ENCODE results near the gene NXPH3. TPM values are rescaled to one million over a fixed set of nuclear protein-coding genes. Genes with fewer than 3 reads are reported as not detected.

NXPH3 gene
- not detected for total RNA-seq

DNA sequence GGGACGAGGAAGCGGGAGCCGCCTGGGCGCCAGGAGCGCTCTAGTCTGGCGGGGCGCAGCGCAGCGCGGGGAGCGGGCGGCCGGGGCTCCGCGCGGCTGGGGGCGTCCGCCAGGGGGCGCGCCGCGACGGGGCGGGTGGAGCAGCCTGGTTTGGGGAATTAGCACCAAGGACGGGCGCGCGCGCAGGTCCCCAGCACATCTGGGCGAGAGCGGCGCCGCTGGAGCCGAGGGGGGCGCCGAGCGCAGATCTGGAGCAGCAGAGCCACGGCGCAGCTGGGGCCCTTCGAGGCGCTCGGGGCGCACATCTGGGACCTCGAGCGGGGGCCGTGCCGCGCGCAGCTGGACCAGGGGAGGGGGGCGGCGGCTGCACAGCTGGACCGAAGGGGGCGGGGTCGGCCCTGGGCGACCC lies at the start of gene NXPH3:
Gene NXPH3, plus strand, starts transcription at position 193 of the 409 bp plus-strand sequence. CDS start 349 bp downstream, outside the sequence.
- no peaks in the 10 kb centered on the region for H3K36me3 Mint-ChIP-seq (ENCODE audit: low read depth)
- ChIA-PET CTCF (interaction anchor here (0.9 to 3.5 kb wide), 9 partner anchors 14 to 421 kb away, joined by 3 to 21 read pairs (median 3); partner anchors contain the start of gene SPOP), POLR2A (interaction anchor here (0.9 to 1.6 kb wide), 2 partner anchors 101 to 112 kb away, joined by 3 read pairs; no protein-coding TSS in a partner anchor)
- no peaks in the 10 kb centered on the region for H3K9me3 Mint-ChIP-seq
- H3K4me3 Mint-ChIP-seq: peak within 1 kb of the TSS; percentile 52
- peaks cover 20% of the 10 kb centered on the region for H3K4me1 Mint-ChIP-seq
- H3K27me3 Mint-ChIP-seq: peaks cover 62% of the 10 kb centered on the region
- no peak within 1 kb of the TSS for H3K27ac Mint-ChIP-seq
- DNase-seq: peak; percentile 74

DNA sequence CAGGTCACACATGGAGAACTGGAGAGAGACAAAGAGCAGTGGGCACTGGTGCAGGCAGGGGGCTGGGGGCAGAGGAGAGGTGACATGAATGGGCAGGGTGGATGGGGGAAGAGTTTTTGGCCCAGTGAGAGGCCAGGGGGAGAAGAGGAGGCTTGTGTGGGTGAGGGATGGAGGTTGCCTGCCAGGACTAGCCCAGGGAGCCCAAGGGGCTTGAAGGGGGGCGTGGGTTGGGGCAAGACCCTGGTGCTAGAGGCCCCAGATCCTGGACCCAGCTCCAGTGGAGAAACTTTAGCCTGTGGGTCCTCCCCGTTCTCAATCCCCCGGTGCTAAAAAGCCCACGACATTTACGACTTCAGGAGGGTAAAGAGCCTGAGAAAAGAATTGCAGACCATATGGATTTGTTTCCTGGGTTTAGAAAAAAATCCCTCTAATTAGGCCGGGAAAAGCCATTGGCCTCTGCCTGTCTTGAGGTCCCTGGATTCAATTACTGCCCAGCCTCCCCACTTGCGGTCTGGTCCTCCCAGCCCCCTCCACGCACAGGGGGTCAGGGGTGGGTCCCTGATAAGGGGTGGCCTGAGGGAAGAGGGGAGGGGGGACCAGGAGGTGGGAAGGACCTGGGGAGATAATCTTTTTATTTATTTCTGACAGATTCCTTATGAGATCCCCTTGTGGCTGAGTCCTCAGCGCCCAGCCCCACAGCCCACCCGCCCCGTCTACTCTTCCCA lies 47.6 kb upstream of the NXPH3 start:
- no peaks in the 10 kb centered on the region for H3K36me3 Mint-ChIP-seq (ENCODE audit: low read depth)
- ChIA-PET POLR2A (no interaction called here), CTCF (no interaction called here)
- H3K9me3 Mint-ChIP-seq: no peaks in the 10 kb centered on the region
- H3K4me3 Mint-ChIP-seq: no peak overlapping the region
- peaks cover 30% of the 10 kb centered on the region for H3K27me3 Mint-ChIP-seq
- H3K4me1 Mint-ChIP-seq: peaks cover 6% of the 10 kb centered on the region
- no peak overlapping the region for H3K27ac Mint-ChIP-seq
- DNase-seq: no peak

DNA sequence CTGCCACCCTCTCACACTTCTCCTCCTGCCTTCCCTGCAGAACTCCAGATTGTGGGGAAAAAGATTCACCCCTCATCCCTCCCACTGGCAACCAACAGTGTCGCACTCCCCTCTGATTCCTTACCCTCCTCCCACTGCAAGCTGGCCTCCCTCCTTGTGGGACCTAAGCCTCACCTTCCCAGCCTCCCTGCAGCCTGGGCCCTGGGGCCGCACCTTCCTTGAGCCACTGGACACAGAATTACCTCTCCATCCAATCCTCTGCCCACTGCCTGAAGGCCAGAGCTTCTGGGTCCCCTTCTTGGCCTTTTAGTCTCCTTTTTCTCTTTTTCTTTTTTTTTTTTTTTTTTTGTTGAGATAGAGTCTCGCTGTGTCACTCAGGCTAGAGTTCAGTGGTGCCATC lies 46.7 kb upstream of the NXPH3 start:
- ChIA-PET CTCF (interaction anchor here (0.7 to 1.1 kb wide), 2 partner anchors 29 to 179 kb away, joined by 3 read pairs; partner anchors contain the start of gene SLC35B1), POLR2A (no interaction called here)
- no peaks in the 10 kb centered on the region for H3K9me3 Mint-ChIP-seq
- H3K4me1 Mint-ChIP-seq: no peaks in the 10 kb centered on the region
- H3K4me3 Mint-ChIP-seq: no peak overlapping the region
- DNase-seq: no peak
- no peaks in the 10 kb centered on the region for H3K36me3 Mint-ChIP-seq (ENCODE audit: low read depth)
- no peak overlapping the region for H3K27ac Mint-ChIP-seq
- peaks cover 37% of the 10 kb centered on the region for H3K27me3 Mint-ChIP-seq

DNA sequence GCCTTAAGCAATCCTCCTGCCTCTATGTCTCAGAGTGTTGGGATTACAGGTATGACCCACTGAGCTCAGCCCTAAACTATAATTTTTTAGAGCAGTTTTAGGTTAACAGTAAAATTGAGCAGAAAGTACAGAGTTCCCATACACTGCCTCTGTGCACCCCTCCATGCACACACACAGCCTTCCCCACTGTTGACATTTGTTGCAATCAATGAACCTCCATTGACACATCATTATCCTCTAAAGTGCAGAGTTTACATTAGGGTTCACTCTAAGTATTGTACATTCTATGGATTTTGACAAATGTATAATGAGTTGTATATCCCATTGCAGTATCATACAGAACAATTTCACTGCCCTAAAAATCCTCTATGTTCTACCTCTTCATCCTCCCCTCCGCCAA lies 45.6 kb upstream of the NXPH3 start:
- H3K27me3 Mint-ChIP-seq: peaks cover 39% of the 10 kb centered on the region
- ChIA-PET CTCF (interaction anchor here (1.1 kb wide), 1 partner anchor 28 kb away, joined by 3 read pairs; no protein-coding TSS in a partner anchor), POLR2A (no interaction called here)
- H3K4me3 Mint-ChIP-seq: no peak overlapping the region
- H3K4me1 Mint-ChIP-seq: no peaks in the 10 kb centered on the region
- H3K9me3 Mint-ChIP-seq: no peaks in the 10 kb centered on the region
- no peak overlapping the region for H3K27ac Mint-ChIP-seq
- DNase-seq: no peak
- H3K36me3 Mint-ChIP-seq (ENCODE audit: low read depth): no peaks in the 10 kb centered on the region

DNA sequence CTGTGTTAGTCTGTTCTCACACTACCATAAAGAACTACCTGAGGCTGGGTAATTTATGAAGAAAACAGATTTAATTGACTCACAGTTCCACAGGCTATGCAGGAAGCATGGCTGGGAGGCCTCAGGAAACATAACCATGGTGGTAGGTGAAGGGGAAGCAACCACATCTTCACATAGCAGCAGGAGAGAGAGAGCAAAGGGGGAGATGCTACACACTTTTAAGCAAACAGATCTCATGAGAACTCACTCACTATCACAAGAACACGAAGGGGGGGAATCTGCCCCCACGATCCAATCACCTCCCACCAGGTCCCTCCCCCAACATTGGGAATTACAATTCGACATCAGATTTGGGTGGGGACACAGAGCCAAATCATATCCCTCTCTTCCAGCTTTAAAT lies 31.8 kb upstream of the NXPH3 start:
- no peaks in the 10 kb centered on the region for H3K4me1 Mint-ChIP-seq
- CTCF ChIA-PET: no interaction called here
- no peak overlapping the region for H3K27ac Mint-ChIP-seq
- H3K36me3 Mint-ChIP-seq (ENCODE audit: low read depth): peaks cover 7% of the 10 kb centered on the region
- peaks cover 14% of the 10 kb centered on the region for H3K9me3 Mint-ChIP-seq
- no peak for DNase-seq
- H3K4me3 Mint-ChIP-seq: no peak overlapping the region
- POLR2A ChIA-PET: no interaction called here
- peaks cover 8% of the 10 kb centered on the region for H3K27me3 Mint-ChIP-seq

DNA sequence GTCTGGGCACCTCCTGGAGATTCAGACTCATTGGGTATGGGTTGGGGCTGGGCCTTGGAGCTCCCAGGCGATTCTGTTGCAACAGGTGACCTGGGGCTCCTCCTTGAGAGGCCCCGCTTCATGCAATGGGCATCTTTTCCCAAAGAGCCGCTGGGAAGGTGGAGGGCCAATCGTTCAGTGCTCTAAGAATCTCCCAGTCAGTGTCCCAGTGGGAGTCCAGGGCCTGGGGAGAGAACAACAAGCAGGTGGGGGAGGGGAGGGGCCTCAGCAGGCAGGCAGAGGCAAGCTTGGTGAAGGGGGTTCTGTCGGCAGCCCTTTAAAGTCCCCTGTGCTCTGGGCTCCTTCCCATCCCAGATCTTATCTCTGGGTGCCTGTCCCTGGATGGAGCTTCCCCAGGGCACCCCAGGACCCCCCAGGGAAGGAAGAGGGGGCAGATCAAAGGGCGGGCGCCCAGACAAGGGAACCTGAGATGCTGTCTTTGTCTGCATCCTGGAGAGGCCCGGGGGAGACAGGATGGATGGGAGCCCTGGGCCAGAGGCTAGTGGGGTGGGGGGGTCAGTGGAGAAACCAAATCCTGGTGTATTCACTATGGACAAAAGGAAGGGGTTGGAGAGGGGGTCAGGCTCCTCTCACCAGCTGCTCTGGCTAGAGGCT lies 30.5 kb upstream of the NXPH3 start:
- CTCF ChIA-PET: interaction anchor here (0.9 kb wide), 1 partner anchor 12 kb away, joined by 4 read pairs; no protein-coding TSS in a partner anchor

DNA sequence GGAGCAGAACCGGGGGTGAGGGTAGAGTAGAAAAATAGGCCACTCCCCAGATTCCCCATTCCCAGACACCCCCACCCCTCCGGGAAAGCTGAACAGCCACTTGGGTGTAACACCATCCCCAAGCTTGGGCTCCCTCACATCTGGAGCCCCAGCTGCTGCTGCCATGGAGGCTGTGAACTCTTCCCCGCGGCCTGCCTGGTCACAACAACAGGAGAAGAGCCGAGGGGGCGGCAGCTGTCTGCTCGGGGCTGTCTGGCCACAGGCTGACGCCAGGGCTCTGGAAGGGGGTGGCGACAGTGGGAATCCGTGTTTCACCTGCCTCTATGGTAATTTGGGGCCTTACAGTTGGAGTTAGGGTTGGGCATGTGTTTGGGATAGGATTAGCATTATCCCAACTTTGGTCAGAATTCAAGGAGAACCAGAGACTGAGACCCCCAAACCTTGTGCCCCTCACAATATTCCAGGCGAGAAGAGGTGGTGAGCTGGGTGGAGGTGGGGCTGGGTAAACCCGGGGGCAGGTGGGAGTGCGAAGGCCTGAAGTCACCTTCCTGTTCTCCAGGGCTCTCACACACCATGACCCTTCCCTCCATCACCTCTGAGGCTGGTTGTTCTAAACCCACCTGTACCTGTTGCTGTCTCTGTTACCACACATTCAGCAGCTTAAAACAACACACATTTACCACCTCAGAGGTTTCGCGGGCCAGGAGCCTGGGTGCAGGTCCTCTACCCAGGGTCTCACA lies 29.7 kb upstream of the NXPH3 start:
- H3K9me3 Mint-ChIP-seq: peaks cover 14% of the 10 kb centered on the region
- DNase-seq: no peak
- CTCF ChIA-PET: no interaction called here
- peaks cover 7% of the 10 kb centered on the region for H3K36me3 Mint-ChIP-seq (ENCODE audit: low read depth)
- no peak overlapping the region for H3K4me3 Mint-ChIP-seq
- H3K27ac Mint-ChIP-seq: no peak overlapping the region
- H3K27me3 Mint-ChIP-seq: peaks cover 5% of the 10 kb centered on the region
- no peaks in the 10 kb centered on the region for H3K4me1 Mint-ChIP-seq
- POLR2A ChIA-PET: no interaction called here

More for the DNA sequence above, 30.5 kb upstream of the NXPH3 start:
- POLR2A ChIA-PET: no interaction called here
- Mint-ChIP-seq H3K4me1 (no peaks in the 10 kb centered on the region), H3K36me3 (ENCODE audit: low read depth) (peaks cover 7% of the 10 kb centered on the region), H3K9me3 (peaks cover 14% of the 10 kb centered on the region), H3K27ac (no peak overlapping the region), H3K27me3 (peaks cover 8% of the 10 kb centered on the region), H3K4me3 (no peak overlapping the region)
- DNase-seq: no peak

DNA sequence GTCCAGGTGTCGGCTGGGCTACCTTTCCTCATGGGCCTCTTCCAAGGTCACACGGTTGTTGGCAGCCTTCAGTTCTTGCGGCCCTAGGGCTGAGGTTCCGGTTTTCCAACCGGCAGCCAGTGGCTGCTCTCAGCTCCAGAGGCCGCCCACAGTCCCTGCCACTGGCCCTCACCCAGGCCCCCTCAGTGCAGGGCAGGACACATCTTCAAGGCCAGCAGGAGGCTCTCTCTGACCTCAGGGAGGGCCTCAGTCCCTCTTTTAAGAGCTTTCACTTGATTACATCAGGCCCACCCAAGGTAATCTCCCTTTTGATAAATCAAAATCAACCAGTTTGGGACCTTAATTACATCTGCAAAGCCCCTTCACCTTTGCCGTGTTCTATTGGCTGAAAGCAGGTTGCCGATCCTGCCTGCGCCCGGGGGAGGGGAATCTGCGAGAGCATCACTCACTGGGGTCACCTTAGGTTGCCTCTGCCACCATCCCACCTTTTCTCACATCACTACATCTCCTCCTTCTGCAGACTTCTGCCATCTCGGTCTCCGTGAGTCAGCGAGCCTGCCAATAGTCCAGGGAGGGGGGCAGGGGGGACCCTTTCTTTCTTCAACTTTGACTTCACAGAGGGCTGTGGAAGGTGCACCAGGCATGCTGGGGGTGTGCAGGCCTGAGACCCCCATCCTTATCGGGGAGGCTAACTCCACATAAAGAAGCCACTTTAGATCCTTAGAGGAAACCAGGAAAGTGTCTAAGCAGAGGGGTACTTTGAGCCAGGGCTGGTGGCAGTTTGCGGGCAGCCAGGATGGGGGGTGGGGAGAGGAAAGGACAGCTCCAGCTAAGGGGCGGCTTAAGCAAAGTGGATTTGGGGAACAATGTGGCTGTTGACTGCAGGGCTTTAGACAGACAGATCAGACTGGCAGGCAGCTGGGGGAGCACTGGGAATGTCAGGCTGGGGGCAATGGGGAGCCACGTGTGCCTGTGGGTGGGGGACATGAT lies 28.8 kb upstream of the NXPH3 start:
- no peaks in the 10 kb centered on the region for H3K4me1 Mint-ChIP-seq
- DNase-seq: no peak
- peaks cover 14% of the 10 kb centered on the region for H3K9me3 Mint-ChIP-seq
- H3K36me3 Mint-ChIP-seq (ENCODE audit: low read depth): peaks cover 7% of the 10 kb centered on the region
- H3K27me3 Mint-ChIP-seq: peaks cover 5% of the 10 kb centered on the region
- CTCF ChIA-PET: no interaction called here
- POLR2A ChIA-PET: no interaction called here
- H3K27ac Mint-ChIP-seq: no peak overlapping the region
- H3K4me3 Mint-ChIP-seq: no peak overlapping the region

DNA sequence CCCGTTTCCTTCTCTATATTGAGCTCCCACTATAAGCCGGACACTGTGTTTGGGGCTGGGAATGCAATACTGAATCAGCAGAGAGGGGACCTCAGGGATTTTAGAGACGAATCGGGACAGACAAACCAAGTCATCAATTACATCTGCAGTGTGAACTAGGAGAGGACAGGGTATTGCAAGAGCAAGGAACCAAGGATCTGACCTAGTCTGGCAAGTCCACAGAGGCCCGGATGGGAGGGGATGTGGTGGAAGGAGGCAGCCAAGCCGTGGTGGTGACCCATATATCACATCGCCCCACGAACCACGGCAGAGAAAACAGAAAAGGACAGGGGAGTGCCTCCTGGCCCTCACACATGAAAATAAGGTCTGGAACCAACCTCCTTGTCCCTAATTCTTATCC lies 28.1 kb upstream of the NXPH3 start:
- no peak overlapping the region for H3K27ac Mint-ChIP-seq
- H3K9me3 Mint-ChIP-seq: peaks cover 14% of the 10 kb centered on the region
- H3K4me1 Mint-ChIP-seq: no peaks in the 10 kb centered on the region
- no peak overlapping the region for H3K4me3 Mint-ChIP-seq
- POLR2A ChIA-PET: no interaction called here
- H3K27me3 Mint-ChIP-seq: no peaks in the 10 kb centered on the region
- CTCF ChIA-PET: no interaction called here
- peaks cover 7% of the 10 kb centered on the region for H3K36me3 Mint-ChIP-seq (ENCODE audit: low read depth)
- DNase-seq: no peak

DNA sequence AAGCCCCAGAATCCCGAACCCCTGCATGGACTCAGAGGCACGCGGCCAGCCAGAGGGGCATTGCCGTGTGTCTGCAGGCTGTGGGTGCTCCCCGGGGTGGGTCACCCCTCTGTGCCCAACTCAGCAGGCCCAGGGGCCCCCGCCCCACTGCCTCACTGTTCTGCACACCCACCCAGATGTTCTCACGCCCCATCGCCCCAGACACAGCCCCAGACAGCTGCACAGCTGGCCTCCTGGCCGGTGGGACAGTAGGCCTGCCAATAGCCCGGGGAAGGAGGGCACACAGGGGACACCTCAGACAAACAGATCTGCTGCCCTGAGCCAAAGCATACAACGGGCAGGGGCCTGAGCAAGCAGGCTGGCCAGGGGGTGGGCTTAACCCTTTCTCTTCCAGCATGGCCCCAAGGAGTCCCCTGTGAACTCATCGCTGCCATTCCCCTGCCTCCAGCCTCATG lies 27.6 kb upstream of the NXPH3 start:
- H3K27me3 Mint-ChIP-seq: no peaks in the 10 kb centered on the region
- no peaks in the 10 kb centered on the region for H3K4me1 Mint-ChIP-seq
- peaks cover 14% of the 10 kb centered on the region for H3K9me3 Mint-ChIP-seq
- no peak for DNase-seq
- POLR2A ChIA-PET: no interaction called here
- H3K27ac Mint-ChIP-seq: no peak overlapping the region
- H3K4me3 Mint-ChIP-seq: no peak overlapping the region
- H3K36me3 Mint-ChIP-seq (ENCODE audit: low read depth): peaks cover 7% of the 10 kb centered on the region
- CTCF ChIA-PET: no interaction called here

DNA sequence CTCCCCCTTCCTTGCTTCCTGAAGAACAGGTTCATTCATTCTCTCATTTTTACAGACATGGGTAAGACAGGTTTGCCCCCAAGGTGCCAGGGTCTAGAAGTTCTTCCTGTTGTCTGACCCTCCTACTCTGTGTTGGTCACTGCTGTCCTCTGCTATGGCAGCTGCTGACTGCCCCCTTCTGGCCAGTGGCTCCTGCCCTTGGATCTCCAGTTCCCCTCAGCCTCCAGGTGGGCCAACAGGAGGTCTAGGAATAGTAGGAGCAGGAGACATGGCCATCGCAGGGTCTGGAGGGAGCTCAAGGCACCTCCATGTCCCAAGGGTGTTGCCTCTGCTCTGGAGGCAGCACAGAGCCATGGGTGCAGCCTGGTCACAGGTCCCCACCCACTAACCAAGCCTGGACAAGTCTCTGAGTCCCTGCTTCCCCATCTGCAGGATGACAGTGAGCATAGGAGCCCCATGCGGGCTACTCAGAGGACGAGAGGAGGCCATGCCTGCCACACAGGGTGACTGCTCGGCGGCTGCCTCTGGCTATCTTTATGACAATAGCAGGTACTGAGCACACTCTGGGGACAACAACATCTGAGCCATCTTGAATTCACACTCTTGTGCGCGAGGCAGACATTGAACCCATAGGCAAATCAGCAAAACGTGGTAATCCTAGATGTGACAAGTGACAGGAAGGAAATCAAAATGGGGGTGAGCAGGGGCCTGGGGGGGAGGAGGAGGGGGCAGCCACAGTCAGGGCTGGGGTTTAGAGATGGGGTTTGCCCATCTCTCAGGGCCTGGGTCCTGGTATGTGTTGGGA lies 27.0 kb upstream of the NXPH3 start:
- H3K4me1 Mint-ChIP-seq: no peaks in the 10 kb centered on the region
- ChIA-PET CTCF (no interaction called here), POLR2A (no interaction called here)
- no peak overlapping the region for H3K4me3 Mint-ChIP-seq
- DNase-seq: no peak
- no peak overlapping the region for H3K27ac Mint-ChIP-seq
- H3K27me3 Mint-ChIP-seq: no peaks in the 10 kb centered on the region
- H3K9me3 Mint-ChIP-seq: peaks cover 8% of the 10 kb centered on the region
- H3K36me3 Mint-ChIP-seq (ENCODE audit: low read depth): peaks cover 2% of the 10 kb centered on the region

DNA sequence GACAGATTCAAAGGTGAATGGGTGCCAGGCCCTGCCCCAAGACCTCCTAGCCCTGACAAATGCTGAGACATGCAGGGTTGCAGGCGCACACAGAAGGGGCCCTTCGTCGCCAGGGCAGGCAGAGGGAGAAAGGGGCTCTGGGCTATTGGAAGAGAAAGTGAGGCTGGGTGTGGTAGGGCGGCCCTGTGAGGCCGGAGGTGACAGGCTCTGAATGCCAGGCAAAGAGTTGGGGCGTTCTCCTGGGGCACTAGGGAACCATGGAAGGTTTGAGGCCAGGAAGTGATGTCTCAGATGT lies 26.4 kb upstream of the NXPH3 start:
- H3K4me3 Mint-ChIP-seq: no peak overlapping the region
- CTCF ChIA-PET: no interaction called here
- H3K27ac Mint-ChIP-seq: no peak overlapping the region
- POLR2A ChIA-PET: no interaction called here
- H3K36me3 Mint-ChIP-seq (ENCODE audit: low read depth): no peaks in the 10 kb centered on the region
- H3K9me3 Mint-ChIP-seq: peaks cover 2% of the 10 kb centered on the region
- H3K4me1 Mint-ChIP-seq: no peaks in the 10 kb centered on the region
- DNase-seq: no peak
- no peaks in the 10 kb centered on the region for H3K27me3 Mint-ChIP-seq

All from activated CD4-positive, alpha-beta memory T cell treated with anti-CD3 and anti-CD28 coated beads, Interleukin-2, amount 10 ng/mL, durations not matched to agents 7 days and 5 days (primary cell).